ENCODE measurements around the gene KRTAP1-3. TPM values are rescaled to one million over a fixed set of nuclear protein-coding genes. Genes with fewer than 3 reads are reported as not detected.

KRTAP1-3 gene
- total and polyA plus RNA-seq, 2 experiments from 2014 or later, result not detected

DNA sequence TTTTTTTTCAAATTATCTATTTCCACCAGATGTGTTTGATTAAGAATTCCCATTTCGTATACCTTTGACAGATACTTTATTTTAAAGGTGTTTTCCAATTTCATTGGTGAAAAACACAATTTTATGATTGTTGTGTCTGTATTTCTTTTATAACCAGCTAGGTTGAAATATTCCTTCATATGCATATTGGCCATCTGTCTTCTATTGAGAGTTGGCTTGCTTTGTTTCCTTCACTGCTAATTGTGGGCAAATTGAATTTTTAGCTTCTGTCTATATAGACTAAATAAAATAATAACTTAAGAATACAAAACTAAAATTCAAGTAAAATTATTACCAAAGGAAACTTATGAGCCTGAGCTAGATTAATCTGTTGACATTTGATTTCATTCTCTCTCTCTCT, 39.6 kb downstream of the KRTAP1-3 start:
- no peak for TF ChIP-seq EZH2phosphoT487 (IDR thresholded peaks at IDR 0.05; ENCODE audit: insufficient read depth, low read depth)
- TF ChIP-seq EZH2 (IDR thresholded peaks at IDR 0.05; ENCODE audit: insufficient read depth, poor library complexity, severe bottlenecking), result no peak
- 25 to 28% methylated on average over 1 of the region's 1 CpG for WGBS, 2 experiments (ENCODE audit: low coverage in 1 of 2, low lambda C conversion rate in 2 of 2, missing lambda C conversion rate in 2 of 2)
- Histone ChIP-seq H3F3A (ENCODE audit: insufficient read depth) (no peaks in the 10 kb centered on the region), H3K36me3 (ENCODE audit: low read depth) (no peaks in the 10 kb centered on the region), H4K20me1 (ENCODE audit: insufficient read depth) (no peaks in the 10 kb centered on the region), H3K79me2 (ENCODE audit: insufficient read depth) (no peaks in the 10 kb centered on the region), H3K27me3 (replicated peaks; ENCODE audit: insufficient read depth) (no peaks in the 10 kb centered on the region), H2AFZ (no peak overlapping the region), H3K4me1 (ENCODE audit: insufficient read depth) (no peaks in the 10 kb centered on the region), H3K9me2 (ENCODE audit: insufficient read depth) (no peaks in the 10 kb centered on the region), H3K4me3 (no peak overlapping the region), H3K27ac (no peak overlapping the region), H3K9ac (no peak overlapping the region), H3K9me3 (ENCODE audit: low read depth) (no peaks in the 10 kb centered on the region), H3K4me2 (ENCODE audit: unreplicated experiment) (no peak overlapping the region)
- in situ Hi-C loops (cut with MboI), result no loop called here
- no peak for DNase-seq

DNA sequence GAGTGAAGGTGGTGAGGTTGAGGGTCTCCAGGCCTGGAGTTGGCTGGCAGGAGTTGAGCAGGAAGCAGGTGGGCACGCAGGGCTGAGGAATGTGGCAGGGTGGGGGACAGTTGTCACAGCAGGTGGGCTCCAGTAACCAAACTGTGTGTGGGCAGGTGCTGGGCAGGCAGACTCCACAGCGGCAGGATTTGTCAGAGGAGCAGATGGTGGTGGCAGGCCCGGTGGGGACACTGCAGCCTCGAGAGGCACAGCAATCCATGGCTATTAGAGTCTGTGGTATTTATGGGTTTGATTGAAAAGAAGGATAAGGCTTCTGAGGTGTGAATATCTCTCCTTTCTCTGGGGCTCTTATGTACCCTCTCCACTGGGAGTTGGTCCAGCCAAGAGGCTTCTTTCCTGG, 40.8 kb downstream of the KRTAP1-3 start, which contains the start of gene KRTAP3-3:
Gene KRTAP3-3, minus strand, starts transcription at position 326 of the 400 bp plus-strand sequence. Its CDS starts 67 bp downstream, at position 259.
- Histone ChIP-seq H3K9me3 (ENCODE audit: low read depth) (no peaks in the 10 kb centered on the region), H3K4me2 (ENCODE audit: unreplicated experiment) (no peak within 1 kb of the TSS), H3K4me1 (ENCODE audit: insufficient read depth) (no peaks in the 10 kb centered on the region), H3K79me2 (ENCODE audit: insufficient read depth) (no peaks in the 10 kb centered on the region), H4K20me1 (ENCODE audit: insufficient read depth) (no peaks in the 10 kb centered on the region), H3K9ac (no peak within 1 kb of the TSS), H3K9me2 (ENCODE audit: insufficient read depth) (no peaks in the 10 kb centered on the region), H3K27ac (no peak within 1 kb of the TSS), H2AFZ (no peak within 1 kb of the TSS), H3F3A (ENCODE audit: insufficient read depth) (no peaks in the 10 kb centered on the region), H3K4me3 (no peak within 1 kb of the TSS), H3K36me3 (ENCODE audit: low read depth) (no peaks in the 10 kb centered on the region), H3K27me3 (replicated peaks; ENCODE audit: insufficient read depth) (no peaks in the 10 kb centered on the region)
- no peak for TF ChIP-seq EZH2phosphoT487 (IDR thresholded peaks at IDR 0.05; ENCODE audit: insufficient read depth, low read depth)
- no peak for TF ChIP-seq EZH2 (IDR thresholded peaks at IDR 0.05; ENCODE audit: insufficient read depth, poor library complexity, severe bottlenecking)
- 56 to 60% methylated on average over 4 of the region's 4 CpGs for WGBS, 2 experiments (ENCODE audit: low coverage in 1 of 2, low lambda C conversion rate in 2 of 2, missing lambda C conversion rate in 2 of 2)
- DNase-seq, result no peak
- in situ Hi-C loops (cut with MboI), result no loop called here

DNA sequence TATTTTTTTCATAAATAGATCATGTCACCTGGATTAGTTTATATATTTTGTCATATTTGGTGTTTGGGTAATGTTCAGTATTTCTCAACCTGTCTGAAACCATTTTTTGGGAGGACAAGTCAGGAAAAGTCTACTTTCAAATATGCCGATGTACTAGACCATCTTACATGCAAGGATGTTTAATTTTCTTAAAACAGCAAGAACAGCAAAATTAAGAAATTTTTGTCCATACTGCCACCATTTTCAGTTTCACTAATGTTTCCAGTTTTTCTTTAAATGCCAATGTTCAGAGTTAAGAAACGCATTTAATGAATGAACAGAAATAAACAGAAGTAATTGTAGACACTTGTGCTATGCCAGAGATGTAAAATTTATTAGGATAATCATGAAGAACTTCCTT, 41.6 kb downstream of the KRTAP1-3 start:
- Histone ChIP-seq H3K36me3 (ENCODE audit: low read depth) (no peaks in the 10 kb centered on the region), H3K27ac (no peak overlapping the region), H3K4me2 (ENCODE audit: unreplicated experiment) (no peak overlapping the region), H3K4me3 (no peak overlapping the region), H2AFZ (no peak overlapping the region), H3K9ac (no peak overlapping the region), H3K79me2 (ENCODE audit: insufficient read depth) (no peaks in the 10 kb centered on the region), H3F3A (ENCODE audit: insufficient read depth) (no peaks in the 10 kb centered on the region), H3K27me3 (replicated peaks; ENCODE audit: insufficient read depth) (no peaks in the 10 kb centered on the region), H3K9me2 (ENCODE audit: insufficient read depth) (no peaks in the 10 kb centered on the region), H4K20me1 (ENCODE audit: insufficient read depth) (no peaks in the 10 kb centered on the region), H3K4me1 (ENCODE audit: insufficient read depth) (no peaks in the 10 kb centered on the region), H3K9me3 (ENCODE audit: low read depth) (no peaks in the 10 kb centered on the region)
- in situ Hi-C loops (cut with MboI), result no loop called here
- no peak for DNase-seq
- no peak for TF ChIP-seq EZH2phosphoT487 (IDR thresholded peaks at IDR 0.05; ENCODE audit: insufficient read depth, low read depth)
- TF ChIP-seq EZH2 (IDR thresholded peaks at IDR 0.05; ENCODE audit: insufficient read depth, poor library complexity, severe bottlenecking), result no peak
- 94 to 98% methylated on average over 2 of the region's 2 CpGs for WGBS, 2 experiments (ENCODE audit: low coverage in 1 of 2, low lambda C conversion rate in 2 of 2, missing lambda C conversion rate in 2 of 2)

DNA sequence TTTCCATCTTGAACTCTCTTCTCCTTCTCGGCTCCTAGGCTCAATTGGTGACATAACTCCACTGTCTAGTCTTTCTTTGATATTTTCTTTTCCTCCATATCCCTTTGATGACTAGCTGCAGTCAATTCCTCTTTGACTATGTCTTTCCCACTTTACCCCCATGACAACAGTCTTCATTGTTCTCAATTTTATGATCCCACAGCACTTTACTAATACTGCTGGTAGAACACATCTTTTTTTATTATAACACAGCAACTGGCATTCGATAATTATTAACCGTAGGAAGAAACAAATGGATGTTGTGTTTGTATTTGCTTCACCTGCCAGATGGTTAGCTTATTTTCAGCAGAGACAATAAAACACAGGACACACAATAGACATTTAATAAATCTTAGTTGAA, 42.0 kb downstream of the KRTAP1-3 start:
- no peak overlapping the region for H3K9ac ChIP-seq
- no peak for TF ChIP-seq EZH2phosphoT487 (IDR thresholded peaks at IDR 0.05; ENCODE audit: insufficient read depth, low read depth)
- TF ChIP-seq EZH2 (IDR thresholded peaks at IDR 0.05; ENCODE audit: insufficient read depth, poor library complexity, severe bottlenecking), result no peak
- H3K4me1 ChIP-seq (ENCODE audit: insufficient read depth), result no peaks in the 10 kb centered on the region
- H3K36me3 ChIP-seq (ENCODE audit: low read depth), result no peaks in the 10 kb centered on the region
- no peaks in the 10 kb centered on the region for H4K20me1 ChIP-seq (ENCODE audit: insufficient read depth)
- no peak overlapping the region for H2AFZ ChIP-seq
- no peaks in the 10 kb centered on the region for H3F3A ChIP-seq (ENCODE audit: insufficient read depth)
- DNase-seq, result no peak
- no peak overlapping the region for H3K4me2 ChIP-seq (ENCODE audit: unreplicated experiment)
- no peak overlapping the region for H3K27ac ChIP-seq
- no peaks in the 10 kb centered on the region for H3K79me2 ChIP-seq (ENCODE audit: insufficient read depth)
- WGBS, 2 experiments (ENCODE audit: low coverage in 1 of 2, low lambda C conversion rate in 2 of 2, missing lambda C conversion rate in 2 of 2), result 78 to 88% methylated on average over 3 of the region's 3 CpGs
- in situ Hi-C loops (cut with MboI), result no loop called here
- H3K4me3 ChIP-seq, result no peak overlapping the region
- no peaks in the 10 kb centered on the region for H3K9me3 ChIP-seq (ENCODE audit: low read depth)
- no peaks in the 10 kb centered on the region for H3K27me3 ChIP-seq (replicated peaks; ENCODE audit: insufficient read depth)
- no peaks in the 10 kb centered on the region for H3K9me2 ChIP-seq (ENCODE audit: insufficient read depth)

DNA sequence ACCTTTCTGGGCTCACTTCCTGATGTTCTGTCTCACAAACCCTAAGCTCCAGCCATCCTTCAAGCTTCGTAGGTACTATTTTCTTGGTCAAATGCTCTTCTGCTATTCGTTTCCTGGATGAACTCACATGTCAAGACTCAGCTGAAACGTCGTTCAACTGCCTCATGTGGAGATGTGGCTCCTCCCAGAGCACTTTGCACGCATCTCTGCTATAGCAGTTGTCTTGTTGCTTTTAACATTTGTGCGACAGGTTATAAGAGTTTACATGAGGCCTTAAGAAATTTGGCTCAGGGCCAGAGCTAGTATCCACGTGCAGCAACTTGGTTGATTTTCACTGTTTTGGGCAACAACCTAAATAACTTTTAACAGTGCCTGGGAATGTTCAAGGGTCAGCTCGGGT, 47.8 kb downstream of the KRTAP1-3 start:
- Histone ChIP-seq H3K27me3 (replicated peaks; ENCODE audit: insufficient read depth) (no peaks in the 10 kb centered on the region), H3K4me2 (ENCODE audit: unreplicated experiment) (no peak overlapping the region), H3K9ac (no peak overlapping the region), H3K27ac (no peak overlapping the region), H3K79me2 (ENCODE audit: insufficient read depth) (no peaks in the 10 kb centered on the region), H2AFZ (no peak overlapping the region), H4K20me1 (ENCODE audit: insufficient read depth) (no peaks in the 10 kb centered on the region), H3F3A (ENCODE audit: insufficient read depth) (no peaks in the 10 kb centered on the region), H3K36me3 (ENCODE audit: low read depth) (no peaks in the 10 kb centered on the region), H3K9me2 (ENCODE audit: insufficient read depth) (no peaks in the 10 kb centered on the region), H3K4me3 (no peak overlapping the region), H3K9me3 (ENCODE audit: low read depth) (no peaks in the 10 kb centered on the region), H3K4me1 (ENCODE audit: insufficient read depth) (no peaks in the 10 kb centered on the region)
- TF ChIP-seq EZH2phosphoT487 (IDR thresholded peaks at IDR 0.05; ENCODE audit: insufficient read depth, low read depth) (no peak), EZH2 (IDR thresholded peaks at IDR 0.05; ENCODE audit: insufficient read depth, poor library complexity, severe bottlenecking) (no peak)
- in situ Hi-C loops (cut with MboI), result no loop called here
- DNase-seq, result no peak
- WGBS, 2 experiments (ENCODE audit: low coverage in 1 of 2, low lambda C conversion rate in 2 of 2, missing lambda C conversion rate in 2 of 2), result 55 to 57% methylated on average over 8 of the region's 8 CpGs
